Type B pancreatic cell (in vitro differentiated cells): ENCODE measurements around the gene REC114. TPM values are rescaled to one million over a fixed set of nuclear protein-coding genes. Genes with fewer than 3 reads are reported as not detected.

Experiments used
- DNase-seq: peaks from one replicate; pipeline ENCODE4 v3.0.0; 2021; ENCODE audit warnings: mixed read lengths; ENCODE audit not compliant: unreplicated experiment; ENCODE audit errors: extremely low spot score
- H3K27ac Mint-ChIP-seq: 2 replicates; pipeline ENCODE4 v1.8.0; 2021; ENCODE audit warnings: mild to moderate bottlenecking, mixed read lengths
- H3K27me3 Mint-ChIP-seq: 2 replicates; pipeline ENCODE4 v1.8.0; 2021; ENCODE audit warnings: mixed read lengths
- H3K36me3 Mint-ChIP-seq: 2 replicates; pipeline ENCODE4 v1.8.0; 2021; ENCODE audit warnings: mixed read lengths
- H3K4me1 Mint-ChIP-seq: one replicate; pipeline ENCODE4 v1.8.0; 2021; ENCODE audit warnings: mixed read lengths; ENCODE audit not compliant: unreplicated experiment
- H3K4me3 Mint-ChIP-seq: 2 replicates; pipeline ENCODE4 v1.8.0; 2021; ENCODE audit warnings: mild to moderate bottlenecking, mixed read lengths
- H3K9me3 Mint-ChIP-seq: 2 replicates; pipeline ENCODE4 v1.8.0; 2021; ENCODE audit warnings: mixed read lengths
- total RNA-seq: library from RNA; stranded (reverse); gene quantifications from 2 replicates; pipeline ENCODE4 v1.2.1, GENCODE V29; 2021; ENCODE audit warnings: low replicate concordance
- TF ChIP-seq, protein P1 (sequence below): fragments of 200-600 bp; sonication (generic); conservative IDR thresholded peaks from 2 replicates; pipeline ENCODE4 v1.5.0; 2021; ENCODE audit warnings: antibody characterized with exemption, mild to moderate bottlenecking

REC114 gene
- total RNA-seq, 1 donor from 2014 or later, result not detected

DNA sequence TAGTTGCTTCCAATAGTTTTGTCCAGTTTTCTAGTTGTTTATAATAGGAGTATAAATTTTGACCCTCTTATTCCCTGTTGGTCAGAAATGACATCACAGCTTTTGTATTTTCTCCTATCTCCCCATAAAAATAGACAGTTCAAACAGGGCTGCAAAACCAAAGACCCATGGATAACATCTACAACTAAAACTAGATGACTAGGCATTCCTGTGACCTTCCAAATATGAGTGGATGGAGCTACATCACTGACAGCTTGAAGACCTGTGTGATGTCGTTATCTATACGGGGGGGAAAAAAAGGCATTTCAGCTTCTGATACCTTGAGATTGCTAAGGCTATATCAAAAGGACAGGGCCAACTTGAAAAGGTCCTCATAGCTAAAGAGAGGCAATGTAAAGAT lies 84.6 kb downstream of the REC114 start:
- H3K36me3 Mint-ChIP-seq, result no peaks in the 10 kb centered on the region
- TF ChIP-seq, protein P1, sequence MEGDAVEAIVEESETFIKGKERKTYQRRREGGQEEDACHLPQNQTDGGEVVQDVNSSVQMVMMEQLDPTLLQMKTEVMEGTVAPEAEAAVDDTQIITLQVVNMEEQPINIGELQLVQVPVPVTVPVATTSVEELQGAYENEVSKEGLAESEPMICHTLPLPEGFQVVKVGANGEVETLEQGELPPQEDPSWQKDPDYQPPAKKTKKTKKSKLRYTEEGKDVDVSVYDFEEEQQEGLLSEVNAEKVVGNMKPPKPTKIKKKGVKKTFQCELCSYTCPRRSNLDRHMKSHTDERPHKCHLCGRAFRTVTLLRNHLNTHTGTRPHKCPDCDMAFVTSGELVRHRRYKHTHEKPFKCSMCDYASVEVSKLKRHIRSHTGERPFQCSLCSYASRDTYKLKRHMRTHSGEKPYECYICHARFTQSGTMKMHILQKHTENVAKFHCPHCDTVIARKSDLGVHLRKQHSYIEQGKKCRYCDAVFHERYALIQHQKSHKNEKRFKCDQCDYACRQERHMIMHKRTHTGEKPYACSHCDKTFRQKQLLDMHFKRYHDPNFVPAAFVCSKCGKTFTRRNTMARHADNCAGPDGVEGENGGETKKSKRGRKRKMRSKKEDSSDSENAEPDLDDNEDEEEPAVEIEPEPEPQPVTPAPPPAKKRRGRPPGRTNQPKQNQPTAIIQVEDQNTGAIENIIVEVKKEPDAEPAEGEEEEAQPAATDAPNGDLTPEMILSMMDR, result no peak
- no peak overlapping the region for H3K27ac Mint-ChIP-seq
- no peak overlapping the region for H3K4me3 Mint-ChIP-seq
- no peaks in the 10 kb centered on the region for H3K27me3 Mint-ChIP-seq
- no peaks in the 10 kb centered on the region for H3K4me1 Mint-ChIP-seq
- peaks cover 3% of the 10 kb centered on the region for H3K9me3 Mint-ChIP-seq
- DNase-seq, result no peak

DNA sequence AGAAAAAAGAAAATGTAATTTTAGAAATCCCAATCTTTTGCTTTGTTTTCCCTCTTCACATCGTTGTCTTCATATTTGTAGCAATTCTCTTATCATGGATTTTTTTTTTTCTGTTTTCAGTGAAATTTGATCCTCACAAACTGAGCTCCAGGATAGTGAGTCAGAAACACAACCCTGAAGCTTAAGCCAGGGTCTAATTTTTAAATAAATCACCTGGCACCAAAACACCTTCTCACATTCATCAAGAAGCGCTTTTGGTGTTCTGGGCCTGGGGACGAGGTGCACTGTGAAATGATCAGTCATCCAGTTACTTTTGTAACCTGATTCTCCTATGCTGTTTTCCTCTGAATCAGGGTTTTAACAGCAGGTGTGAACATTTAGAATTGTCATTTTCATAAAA lies 87.7 kb downstream of the REC114 start:
- no peak overlapping the region for H3K27ac Mint-ChIP-seq
- DNase-seq, result no peak
- no peaks in the 10 kb centered on the region for H3K4me1 Mint-ChIP-seq
- H3K36me3 Mint-ChIP-seq, result no peaks in the 10 kb centered on the region
- no peak overlapping the region for H3K4me3 Mint-ChIP-seq
- H3K27me3 Mint-ChIP-seq, result no peaks in the 10 kb centered on the region
- peaks cover 3% of the 10 kb centered on the region for H3K9me3 Mint-ChIP-seq
- TF ChIP-seq, protein P1, result no peak

DNA sequence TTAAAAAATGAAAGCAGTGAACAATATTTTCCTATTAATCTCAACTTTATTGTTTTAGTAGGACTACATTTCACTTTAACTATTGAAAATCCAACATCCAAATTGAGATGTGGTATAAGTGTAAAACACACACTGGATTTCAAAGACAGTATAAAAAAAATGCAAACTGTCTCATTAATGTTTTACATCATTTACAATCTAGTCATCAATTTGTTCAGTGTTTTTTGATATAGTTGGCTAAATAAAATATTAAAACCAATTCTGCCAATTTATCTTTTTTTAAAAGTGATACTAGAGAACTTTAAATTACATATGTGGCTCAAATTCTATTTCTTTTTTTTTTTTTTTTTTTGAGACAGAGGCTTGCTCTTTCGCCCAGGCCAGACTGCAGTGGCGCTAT lies 95.2 kb downstream of the REC114 start:
- H3K27me3 Mint-ChIP-seq, result no peaks in the 10 kb centered on the region
- H3K4me3 Mint-ChIP-seq, result no peak overlapping the region
- H3K4me1 Mint-ChIP-seq, result no peaks in the 10 kb centered on the region
- H3K27ac Mint-ChIP-seq, result no peak overlapping the region
- TF ChIP-seq, protein P1, result no peak
- H3K36me3 Mint-ChIP-seq, result no peaks in the 10 kb centered on the region
- H3K9me3 Mint-ChIP-seq, result no peaks in the 10 kb centered on the region
- no peak for DNase-seq

DNA sequence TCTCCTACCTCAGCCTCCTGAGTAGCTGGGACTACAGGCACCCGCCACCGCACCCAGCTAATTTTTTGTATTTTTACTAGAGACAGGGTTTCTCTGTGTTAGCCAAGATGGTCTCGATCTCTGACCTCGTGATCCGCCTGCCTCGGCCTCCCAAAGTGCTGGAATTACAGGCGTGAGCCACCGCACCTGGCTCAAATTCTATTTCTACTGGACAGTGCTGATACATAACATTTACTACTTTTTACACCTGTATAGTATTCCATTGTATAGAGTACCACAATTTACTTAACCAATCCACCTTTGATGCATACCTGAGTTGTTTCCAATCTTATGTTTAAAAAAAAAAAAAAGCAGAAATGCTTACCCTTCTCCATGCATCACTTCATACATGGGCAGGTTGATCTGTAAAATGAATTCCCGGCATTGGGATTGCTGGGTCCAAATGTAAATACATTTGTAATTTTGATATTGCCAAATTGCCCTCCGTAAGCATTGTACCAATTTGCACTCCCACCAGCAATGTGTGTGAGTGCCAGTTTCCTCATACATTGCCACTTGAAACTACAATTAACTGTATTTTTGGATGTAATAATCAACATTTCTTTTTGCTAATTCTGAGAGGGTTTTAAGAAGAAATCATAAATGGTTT lies 95.7 kb downstream of the REC114 start:
- no peak overlapping the region for H3K27ac Mint-ChIP-seq
- H3K4me1 Mint-ChIP-seq, result no peaks in the 10 kb centered on the region
- no peaks in the 10 kb centered on the region for H3K27me3 Mint-ChIP-seq
- no peak for DNase-seq
- no peaks in the 10 kb centered on the region for H3K36me3 Mint-ChIP-seq
- TF ChIP-seq, protein P1, result no peak
- no peaks in the 10 kb centered on the region for H3K9me3 Mint-ChIP-seq
- no peak overlapping the region for H3K4me3 Mint-ChIP-seq

DNA sequence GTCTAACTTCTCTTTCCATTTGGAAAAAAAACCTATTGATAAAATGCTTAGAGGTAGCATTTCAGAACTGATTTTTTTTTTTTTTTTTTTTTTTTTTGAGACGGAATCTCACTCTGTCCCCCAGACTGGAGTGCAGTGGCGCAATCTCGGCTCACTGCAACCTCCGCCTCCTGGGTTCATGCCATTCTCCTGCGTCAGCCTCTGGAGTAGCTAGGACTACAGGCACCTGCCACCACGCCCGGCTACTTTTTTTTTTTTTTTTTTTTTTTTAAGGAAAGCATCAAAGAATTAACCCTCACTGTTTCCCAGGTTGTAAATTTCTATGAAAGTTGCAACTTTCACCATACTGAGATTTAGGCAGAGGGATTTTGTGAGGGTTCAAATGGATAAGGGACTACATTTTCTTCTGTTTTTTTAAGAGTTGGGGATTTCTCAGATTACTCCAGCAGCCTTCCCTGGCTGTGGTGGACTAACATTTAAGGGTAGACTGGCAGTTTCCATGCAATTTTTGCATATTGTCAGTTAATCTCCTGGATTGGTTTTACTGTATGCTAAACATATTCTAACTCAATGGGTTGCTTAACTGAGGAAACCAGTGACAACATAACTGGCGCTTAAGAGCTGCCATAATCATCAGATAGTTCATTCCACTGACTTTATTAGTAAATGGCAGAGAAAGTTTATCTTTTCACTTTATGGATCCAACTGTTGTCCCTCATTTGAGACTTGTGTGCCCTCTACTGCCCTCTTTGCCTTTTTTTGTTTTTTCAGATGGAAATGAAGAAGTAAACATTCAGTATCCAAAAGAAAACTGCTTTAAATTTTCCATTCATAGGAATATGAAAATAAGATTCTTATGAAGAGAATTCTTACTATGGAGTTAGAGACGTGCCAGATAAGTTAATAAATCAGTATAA lies 96.5 kb downstream of the REC114 start:
- TF ChIP-seq, protein P1, result no peak
- no peaks in the 10 kb centered on the region for H3K36me3 Mint-ChIP-seq
- DNase-seq, result no peak
- no peaks in the 10 kb centered on the region for H3K27me3 Mint-ChIP-seq
- no peak overlapping the region for H3K4me3 Mint-ChIP-seq
- H3K9me3 Mint-ChIP-seq, result no peaks in the 10 kb centered on the region
- H3K4me1 Mint-ChIP-seq, result no peaks in the 10 kb centered on the region
- no peak overlapping the region for H3K27ac Mint-ChIP-seq
